Trophoblast cell (in vitro differentiated cells and primary cell): ENCODE data around the gene FAM184B. TPM values are rescaled to one million over a fixed set of nuclear protein-coding genes. Genes with fewer than 3 reads are reported as not detected.

Experiments
- DNase-seq, 2 donors: peaks; one replicate each; pipeline ENCODE4 v3.0.0-alpha.2; 2016
- H2AFZ ChIP-seq: 2 replicates; pipeline ENCODE4 v1.6.1; 2013; ENCODE audit warnings: low read length, moderate library complexity, mild to moderate bottlenecking; ENCODE audit not compliant: insufficient read depth, poor library complexity
- H2AK5ac ChIP-seq: 2 replicates; pipeline ENCODE4 v1.6.1; 2013; ENCODE audit warnings: mild to moderate bottlenecking, low read length
- H2BK120ac ChIP-seq: 2 replicates; pipeline ENCODE4 v1.6.1; 2013; ENCODE audit warnings: low read length, mild to moderate bottlenecking, moderate library complexity; ENCODE audit not compliant: insufficient read depth, poor library complexity
- H2BK12ac ChIP-seq: 2 replicates; pipeline ENCODE4 v1.6.1; 2013; ENCODE audit warnings: mild to moderate bottlenecking, low read length, moderate library complexity
- H2BK5ac ChIP-seq: 2 replicates; pipeline ENCODE4 v1.6.1; 2013; ENCODE audit warnings: low read length, low read depth, moderate library complexity, mild to moderate bottlenecking; ENCODE audit not compliant: poor library complexity
- H3K14ac ChIP-seq: 2 replicates; pipeline ENCODE4 v1.6.1; 2013; ENCODE audit warnings: mild to moderate bottlenecking, low read length
- H3K18ac ChIP-seq: 2 replicates; pipeline ENCODE4 v1.6.1; 2013; ENCODE audit warnings: mild to moderate bottlenecking, low read length
- H3K23ac ChIP-seq: 2 replicates; pipeline ENCODE4 v1.6.1; 2013; ENCODE audit warnings: low read length
- H3K27ac ChIP-seq: 2 replicates; pipeline ENCODE4 v1.5.1; 2013; ENCODE audit warnings: low read depth, mild to moderate bottlenecking, inconsistent platforms, low read length, moderate library complexity
- H3K27me3 ChIP-seq: 2 replicates; pipeline ENCODE4 v1.6.1; 2013; ENCODE audit warnings: inconsistent platforms, mild to moderate bottlenecking, low read length, moderate library complexity; ENCODE audit not compliant: insufficient read depth
- H3K36me3 ChIP-seq, 2 experiments: 1 replicate in 1 of 2; 2 replicates in 1 of 2; pipeline ENCODE4 v1.6.1; 2013; ENCODE audit warnings: low read length in 2 of 2, mild to moderate bottlenecking in 2 of 2, moderate library complexity in 1 of 2; ENCODE audit not compliant: insufficient read depth in 2 of 2, control insufficient read depth in 1 of 2
- H3K4ac ChIP-seq: 2 replicates; pipeline ENCODE4 v1.6.1; 2013; ENCODE audit warnings: low read depth, mild to moderate bottlenecking, low read length, moderate library complexity
- H3K4me1 ChIP-seq, 2 experiments: 1 replicate in 1 of 2; 2 replicates in 1 of 2; pipeline ENCODE4 v1.6.1; 2013; ENCODE audit warnings: low read length in 2 of 2, mild to moderate bottlenecking in 2 of 2, moderate library complexity in 1 of 2; ENCODE audit not compliant: insufficient read depth in 2 of 2, control insufficient read depth in 1 of 2
- H3K4me2 ChIP-seq: 2 replicates; pipeline ENCODE4 v1.6.1; 2013; ENCODE audit warnings: inconsistent platforms, mild to moderate bottlenecking, low read length, moderate library complexity
- H3K4me3 ChIP-seq: 2 replicates; pipeline ENCODE4 v1.5.1; 2013; ENCODE audit warnings: mild to moderate bottlenecking, low read depth, low read length, inconsistent platforms
- H3K79me1 ChIP-seq: one replicate; pipeline ENCODE4 v1.6.1; 2013; ENCODE audit warnings: low read length
- H3K79me2 ChIP-seq: 2 replicates; pipeline ENCODE4 v1.6.1; 2013; ENCODE audit warnings: low read length, mild to moderate bottlenecking; ENCODE audit not compliant: control insufficient read depth, insufficient read depth, poor library complexity
- H3K9ac ChIP-seq: 2 replicates; pipeline ENCODE4 v1.6.1; 2013; ENCODE audit warnings: mild to moderate bottlenecking, low read length
- H3K9me3 ChIP-seq: 2 replicates; pipeline ENCODE4 v1.6.1; 2013; ENCODE audit warnings: low read depth, mild to moderate bottlenecking, control low read depth, inconsistent platforms, low read length; ENCODE audit not compliant: insufficient read depth
- H4K12ac ChIP-seq: 2 replicates; pipeline ENCODE4 v1.6.1; 2013; ENCODE audit warnings: low read depth, mild to moderate bottlenecking, low read length, moderate library complexity
- H4K8ac ChIP-seq: 2 replicates; pipeline ENCODE4 v1.6.1; 2013; ENCODE audit warnings: low read depth, mild to moderate bottlenecking, low read length, moderate library complexity
- H4K91ac ChIP-seq: one replicate; pipeline ENCODE4 v1.6.1; 2013; ENCODE audit warnings: low read depth, mild to moderate bottlenecking, low read length, moderate library complexity
- WGBS: extraction: QIAGEN DNeasy Blood & Tissue Kit; methylation state at CpG from one replicate; pipeline ENCODE4 v1.1.7; 2013; ENCODE audit warnings: missing lambda C conversion rate; ENCODE audit not compliant: insufficient read length, insufficient coverage; ENCODE audit errors: extremely low coverage; 5-methylcytosine and 5-hydroxymethylcytosine counted together
- polyA plus RNA-seq: library from polyadenylated mRNA; stranded (reverse); fragments of 200-250 nt; gene quantifications from 2 replicates; pipeline ENCODE4 v1.2.3, GENCODE V29; 2013

The FAM184B gene
- polyA plus RNA-seq, result 0.06 and 0.07 TPM in 2 replicates

- Histone ChIP-seq H3K23ac (no peak within 1 kb of the TSS), H3K18ac (no peak within 1 kb of the TSS), H3K79me2 (no peaks in the 10 kb centered on the region), H3K4ac (no peak within 1 kb of the TSS), H3K27ac (no peak within 1 kb of the TSS), H2BK12ac (no peak within 1 kb of the TSS), H3K36me3 (no peaks in the 10 kb centered on the region), H2AK5ac (no peak within 1 kb of the TSS), H3K4me3 (peak within 1 kb of the TSS; percentile 58), H3K4me1 (peaks cover 11 to 12% of the 10 kb centered on the region in 2 experiments), H3K4me2 (peak within 1 kb of the TSS; percentile 79), H2AFZ (no peak within 1 kb of the TSS), H3K14ac (no peak within 1 kb of the TSS), H3K9ac (no peak within 1 kb of the TSS), H2BK120ac (no peak within 1 kb of the TSS), H3K27me3 (peaks cover 19% of the 10 kb centered on the region), H3K9me3 (peaks cover 6% of the 10 kb centered on the region), H4K12ac (no peak within 1 kb of the TSS), H3K79me1 (no peaks in the 10 kb centered on the region), H2BK5ac (no peak within 1 kb of the TSS), H4K8ac (no peak within 1 kb of the TSS), H4K91ac (no peak within 1 kb of the TSS)
- DNase-seq, result no peak
- WGBS, result no CpG with 5 or more reads among the region's 82 CpGs
These were observed at the start of gene FAM184B for GRCh38 chr4:17781300-17782287. TSS of gene FAM184B (minus strand) at chr4:17781621. CDS start at chr4:17781299, 322 bp downstream.

DNA sequence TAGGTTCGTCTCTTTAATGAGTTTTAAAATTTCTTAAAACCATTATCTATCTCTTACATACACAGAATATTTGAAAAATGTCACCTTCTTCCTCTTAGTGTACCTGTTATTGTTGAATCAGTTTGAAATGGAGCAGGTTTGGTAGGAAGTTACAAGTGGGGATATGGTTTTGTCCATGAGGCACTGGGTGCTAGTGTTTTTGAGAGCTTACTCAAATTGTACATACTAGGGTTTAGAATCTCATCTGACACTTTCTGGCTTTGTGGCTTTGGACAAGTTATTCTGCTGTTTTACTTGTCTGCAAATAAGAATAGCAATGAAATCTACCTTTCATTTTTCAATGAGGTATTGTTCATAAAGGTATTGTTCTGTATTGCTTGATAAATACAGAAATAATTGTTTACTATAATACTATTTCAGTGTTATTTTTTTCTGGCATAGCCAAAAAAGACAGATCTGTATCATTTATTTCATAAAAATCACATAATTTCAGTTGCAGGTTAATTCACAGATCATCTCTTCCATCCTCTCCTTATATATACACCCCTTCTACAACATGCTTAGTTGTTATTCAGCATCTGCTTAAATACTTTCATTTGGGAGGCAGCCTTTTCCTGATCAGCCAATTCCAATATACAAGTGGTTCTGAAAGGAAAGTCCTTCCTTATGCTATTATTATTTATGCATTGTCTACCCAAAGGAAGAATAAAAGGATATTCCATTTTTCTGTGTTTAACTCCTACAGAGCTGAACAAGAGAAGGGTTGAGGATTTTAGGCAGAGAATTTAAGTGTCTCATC is 42.6 kb upstream of the FAM184B start:
- H4K12ac ChIP-seq, result no peak overlapping the region
- no peaks in the 10 kb centered on the region for H3K79me1 ChIP-seq
- H3K4ac ChIP-seq, result no peak overlapping the region
- no peak overlapping the region for H2AK5ac ChIP-seq
- no peak overlapping the region for H4K91ac ChIP-seq
- H3K27ac ChIP-seq, result no peak overlapping the region
- no peak overlapping the region for H3K4me3 ChIP-seq
- H3K27me3 ChIP-seq, result no peaks in the 10 kb centered on the region
- H3K4me2 ChIP-seq, result no peak overlapping the region
- DNase-seq, result no peak
- H2BK120ac ChIP-seq, result no peak overlapping the region
- H3K23ac ChIP-seq, result no peak overlapping the region
- H3K9ac ChIP-seq, result no peak overlapping the region
- H3K9me3 ChIP-seq, result no peaks in the 10 kb centered on the region
- H2AFZ ChIP-seq, result no peak overlapping the region
- H3K18ac ChIP-seq, result no peak overlapping the region
- no CpG with 5 or more reads among the region's 1 CpG for WGBS
- H3K36me3 ChIP-seq, result peaks cover 3% of the 10 kb centered on the region in 2 experiments
- no peak overlapping the region for H3K14ac ChIP-seq
- no peak overlapping the region for H2BK5ac ChIP-seq
- no peaks in the 10 kb centered on the region for H3K79me2 ChIP-seq
- H2BK12ac ChIP-seq, result no peak overlapping the region
- no peak overlapping the region for H4K8ac ChIP-seq
- H3K4me1 ChIP-seq, result no peaks in the 10 kb centered on the region

DNA sequence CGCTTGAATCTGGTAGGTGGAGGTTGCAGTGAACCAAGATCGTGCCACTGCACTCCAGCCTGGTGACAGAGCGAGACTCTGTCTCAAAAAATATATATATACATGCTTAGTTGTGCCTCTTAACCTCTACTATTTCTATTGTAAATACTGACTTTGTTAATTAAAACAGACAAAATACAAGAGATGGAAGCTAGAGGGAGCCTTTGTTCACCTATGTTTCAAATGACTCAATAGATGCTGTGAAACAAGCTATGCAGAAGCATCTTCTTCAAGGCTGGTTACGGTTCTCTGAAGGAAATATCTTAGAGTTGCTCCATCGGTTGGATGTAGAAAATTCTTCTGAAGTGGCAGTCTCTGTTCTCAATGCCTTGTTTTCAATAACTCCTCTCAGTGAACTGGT is 35.6 kb upstream of the FAM184B start:
- no peak overlapping the region for H3K27ac ChIP-seq

GRCh38 chr4:17816142-17816541 is 34.7 kb upstream of the FAM184B start:
- Histone ChIP-seq H3K14ac (no peak overlapping the region), H3K4me3 (no peak overlapping the region), H2AK5ac (no peak overlapping the region), H3K4ac (no peak overlapping the region), H4K12ac (no peak overlapping the region), H2BK12ac (no peak overlapping the region), H3K27ac (no peak overlapping the region), H3K36me3 (peaks cover 8% of the 10 kb centered on the region in 2 experiments), H3K4me1 (no peaks in the 10 kb centered on the region), H4K91ac (no peak overlapping the region), H3K4me2 (no peak overlapping the region), H3K9me3 (no peaks in the 10 kb centered on the region), H3K9ac (no peak overlapping the region), H3K18ac (no peak overlapping the region), H2BK5ac (no peak overlapping the region), H3K79me1 (peaks cover 2% of the 10 kb centered on the region), H4K8ac (no peak overlapping the region), H2BK120ac (no peak overlapping the region), H3K27me3 (no peaks in the 10 kb centered on the region), H3K79me2 (peaks cover 3% of the 10 kb centered on the region), H2AFZ (no peak overlapping the region), H3K23ac (no peak overlapping the region)
- WGBS, result no CpG with 5 or more reads among the region's 12 CpGs
- DNase-seq, result no peak

More for the DNA sequence above, 35.6 kb upstream of the FAM184B start:
- Histone ChIP-seq H3K9ac (no peak overlapping the region), H2BK5ac (no peak overlapping the region), H3K18ac (no peak overlapping the region), H3K14ac (no peak overlapping the region), H2BK120ac (no peak overlapping the region), H4K12ac (no peak overlapping the region), H3K4me3 (no peak overlapping the region), H3K36me3 (peaks cover 8 to 9% of the 10 kb centered on the region in 2 experiments), H3K9me3 (no peaks in the 10 kb centered on the region), H3K23ac (no peak overlapping the region), H3K4ac (no peak overlapping the region), H3K27me3 (no peaks in the 10 kb centered on the region), H3K4me2 (no peak overlapping the region), H2BK12ac (no peak overlapping the region), H2AK5ac (no peak overlapping the region), H4K91ac (no peak overlapping the region), H3K79me2 (no peaks in the 10 kb centered on the region), H3K79me1 (no peaks in the 10 kb centered on the region), H4K8ac (no peak overlapping the region), H3K4me1 (no peaks in the 10 kb centered on the region), H2AFZ (no peak overlapping the region)
- DNase-seq, result peak; percentile 0 to 80
- no CpG with 5 or more reads among the region's 5 CpGs for WGBS
